Activated CD4-positive, alpha-beta T cell treated with anti-CD3 and anti-CD28 coated beads, Interleukin-10, Interleukin-2, amounts not matched to agents 100 ng/mL and 50 ng/mL, durations not matched to agents 16 hours and 8 hours (primary cell): Measurements from ENCODE around the gene FAM171A1.
"Not testable (repeated sequence)": the region's sequence is repeated elsewhere in the genome, so short reads cannot be mapped to it uniquely, and the experiment has no call there.

Source experiments
- DNase-seq: peaks from one replicate; pipeline ENCODE4 v3.0.0-alpha.2; 2020

The FAM171A1 gene

GRCh38 chr10:15370856-15371701 lies at the start of gene FAM171A1:
Gene FAM171A1 (minus strand): TSS chr10:15371289. CDS start chr10:15371052, 237 bp downstream.
- peak; percentile 64 for DNase-seq

GRCh38 chr10:15420858-15421257 lies 49.8 kb upstream of the FAM171A1 start:
- DNase-seq = no peak

DNA sequence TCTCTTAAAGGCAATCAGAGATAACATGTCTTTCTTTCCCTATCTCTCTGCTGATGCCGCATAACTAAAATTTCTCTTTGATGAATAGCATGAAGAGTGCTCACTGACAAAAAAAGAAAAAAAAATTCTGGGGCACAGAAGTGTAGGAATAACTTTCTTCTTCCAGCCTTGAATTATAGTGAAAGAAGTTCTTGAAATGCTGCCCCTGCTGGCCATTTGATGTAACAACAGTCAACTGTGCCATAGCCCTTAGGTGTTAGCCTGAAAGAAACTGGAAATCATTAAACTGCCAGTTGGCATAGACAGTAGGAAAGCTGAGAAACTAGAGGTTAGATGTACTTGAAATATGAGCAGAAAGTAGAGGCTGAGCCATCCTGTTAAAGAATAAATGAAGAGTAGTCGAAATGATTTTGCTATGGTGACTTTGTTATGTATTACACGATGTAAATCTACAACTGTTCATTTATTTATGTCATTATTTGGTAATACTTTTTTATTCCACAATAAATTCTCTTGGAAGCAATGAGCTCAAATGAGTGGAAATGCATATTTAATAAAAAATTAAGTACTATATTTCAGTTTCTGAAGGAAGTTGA lies 48.3 kb upstream of the FAM171A1 start:
- peak; percentile 31 for DNase-seq

GRCh38 chr10:15416034-15416433 lies 44.9 kb upstream of the FAM171A1 start:
- no peak for DNase-seq

DNA sequence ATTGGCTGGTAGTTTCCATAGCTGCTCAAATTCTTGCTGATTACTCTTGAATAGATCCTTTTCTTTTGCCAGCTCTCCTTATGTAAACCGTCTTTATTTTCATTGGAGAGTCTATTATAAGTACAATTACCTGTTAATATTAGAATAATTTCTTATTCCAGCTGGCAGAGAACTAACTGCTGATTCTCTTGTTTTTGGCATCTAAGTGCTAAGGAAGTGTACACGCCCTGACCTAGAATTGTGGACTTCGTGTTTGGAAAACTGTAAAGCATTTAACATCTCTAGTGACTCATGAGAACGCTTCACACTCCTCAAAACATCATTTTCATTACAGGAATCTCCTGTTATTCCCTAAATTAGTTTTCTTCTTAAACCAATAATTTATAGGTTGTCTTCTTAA lies 39.9 kb upstream of the FAM171A1 start:
- no peak for DNase-seq

DNA sequence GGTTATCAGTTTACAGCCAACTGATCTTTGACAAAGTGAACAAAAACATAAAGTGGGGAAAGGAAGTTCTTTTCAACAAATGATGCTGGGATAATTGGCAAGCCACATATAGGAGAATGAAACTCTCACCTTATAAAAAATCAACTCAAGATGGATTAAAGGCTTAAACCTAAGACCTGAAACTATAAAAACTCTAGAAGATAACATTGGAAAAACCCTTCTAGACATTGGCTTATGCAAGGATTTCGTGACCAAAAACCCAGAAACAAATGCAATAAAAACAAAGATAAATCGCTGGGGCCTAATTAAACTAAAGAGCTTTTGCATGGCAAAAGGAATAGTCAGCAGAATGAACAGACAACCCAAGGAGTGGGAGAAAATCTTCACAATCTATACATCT lies 38.3 kb upstream of the FAM171A1 start:
- not testable (repeated sequence) for DNase-seq

DNA sequence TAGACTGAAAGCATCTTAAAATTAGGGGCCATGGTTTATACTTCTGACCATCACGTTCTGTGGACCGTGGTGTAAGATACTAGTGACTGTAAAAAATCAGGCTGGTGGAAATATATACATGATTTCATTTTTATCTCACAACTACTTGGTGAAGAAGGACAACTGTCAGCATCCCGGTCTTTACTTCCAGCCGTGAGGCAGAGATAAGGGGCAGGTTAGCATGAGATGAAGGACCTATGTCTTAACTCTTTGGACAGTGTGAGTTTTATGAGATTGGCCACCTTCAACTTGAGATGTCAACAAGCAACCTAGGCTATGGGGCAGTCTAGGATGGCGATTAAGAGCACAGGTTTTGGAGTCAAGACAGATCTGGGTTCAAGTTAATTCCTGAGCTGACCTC lies 37.5 kb upstream of the FAM171A1 start:
- DNase-seq = no peak

GRCh38 chr10:15405319-15405718 lies 34.2 kb upstream of the FAM171A1 start:
- DNase-seq = no peak

DNA sequence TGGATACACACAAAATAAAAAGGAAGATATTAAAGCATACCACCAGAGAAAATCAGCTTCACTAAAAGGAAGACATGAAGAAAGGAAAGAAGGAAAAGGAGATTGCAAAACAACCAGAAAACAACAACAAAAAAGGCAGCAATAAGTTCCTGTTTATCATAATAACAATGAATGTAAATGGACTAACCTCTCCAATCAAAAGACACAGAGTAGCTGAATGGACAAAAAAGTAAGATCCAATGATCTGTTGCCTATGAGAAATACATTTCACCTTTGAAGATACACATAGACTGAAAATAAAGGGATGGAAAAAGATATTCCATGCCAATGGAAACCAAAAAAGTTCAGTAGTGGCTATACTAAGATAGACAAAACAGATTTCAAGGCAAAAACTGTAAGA lies 30.3 kb upstream of the FAM171A1 start:
- no peak for DNase-seq

DNA sequence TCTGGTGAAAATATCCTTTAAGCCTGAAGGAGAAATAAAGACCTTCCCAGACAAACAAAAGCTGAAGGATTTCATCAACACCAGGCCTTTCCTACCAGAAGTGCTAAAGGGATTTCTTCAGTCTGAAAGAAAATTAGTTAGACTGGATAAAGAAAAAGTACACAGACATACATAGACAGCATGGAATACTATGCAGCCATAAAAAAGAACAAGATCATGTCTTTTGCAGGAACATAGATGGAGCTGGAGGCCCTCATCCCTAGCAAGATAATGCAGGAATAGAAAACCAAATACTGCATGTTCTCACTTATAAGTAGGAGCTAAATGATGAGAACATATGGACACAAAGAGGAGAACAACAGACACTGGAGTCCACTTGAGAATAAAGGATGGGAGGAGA lies 29.4 kb upstream of the FAM171A1 start:
- not testable (repeated sequence) for DNase-seq

- DNase-seq = no peak
These were observed 28.1 kb upstream of the FAM171A1 start for GRCh38 chr10:15399060-15399661.

GRCh38 chr10:15395935-15396334 lies 24.8 kb upstream of the FAM171A1 start:
- no peak for DNase-seq

GRCh38 chr10:15393139-15393825 lies 22.2 kb upstream of the FAM171A1 start:
- DNase-seq = no peak

GRCh38 chr10:15391491-15391890 lies 20.4 kb upstream of the FAM171A1 start:
- no peak for DNase-seq

DNA sequence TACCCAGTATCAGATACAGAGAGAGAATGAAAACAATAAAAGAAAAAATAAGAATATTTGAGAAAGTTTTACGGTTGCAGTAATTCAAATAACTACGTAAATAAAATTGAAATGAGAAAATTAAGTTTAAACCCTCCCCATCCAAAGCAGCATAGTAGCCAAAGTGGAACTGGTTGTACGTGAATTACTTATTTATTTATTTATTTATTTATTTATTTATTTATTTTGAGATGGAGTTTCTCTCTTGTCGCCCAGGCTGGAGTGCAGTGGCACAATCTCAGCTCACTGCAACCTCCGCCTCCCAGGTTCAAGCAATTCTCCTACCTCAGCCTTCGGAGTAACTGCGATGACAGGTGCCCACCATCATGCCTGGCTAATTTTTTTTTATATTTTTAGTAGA lies 17.1 kb upstream of the FAM171A1 start:
- DNase-seq = not testable (repeated sequence)

DNA sequence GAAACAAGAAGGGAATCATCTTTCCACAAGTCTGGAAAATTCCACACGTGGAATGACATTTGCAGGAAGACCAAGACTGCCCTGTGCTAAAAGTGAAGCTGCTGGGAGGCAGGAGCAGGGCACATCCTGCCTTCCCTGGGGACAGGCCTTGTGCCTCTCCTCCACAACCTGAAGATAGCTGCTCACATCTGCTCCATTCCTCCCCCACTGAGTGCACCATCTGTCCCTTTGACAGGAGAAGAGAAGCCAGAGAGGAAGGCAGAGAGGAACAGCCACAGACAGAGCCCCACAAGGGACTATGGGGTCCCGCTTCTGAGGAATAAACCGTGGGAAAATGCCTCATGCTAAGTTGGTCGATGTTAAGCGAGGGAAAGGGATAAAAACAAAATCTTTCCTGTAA lies 15.9 kb upstream of the FAM171A1 start:
- no peak for DNase-seq

DNA sequence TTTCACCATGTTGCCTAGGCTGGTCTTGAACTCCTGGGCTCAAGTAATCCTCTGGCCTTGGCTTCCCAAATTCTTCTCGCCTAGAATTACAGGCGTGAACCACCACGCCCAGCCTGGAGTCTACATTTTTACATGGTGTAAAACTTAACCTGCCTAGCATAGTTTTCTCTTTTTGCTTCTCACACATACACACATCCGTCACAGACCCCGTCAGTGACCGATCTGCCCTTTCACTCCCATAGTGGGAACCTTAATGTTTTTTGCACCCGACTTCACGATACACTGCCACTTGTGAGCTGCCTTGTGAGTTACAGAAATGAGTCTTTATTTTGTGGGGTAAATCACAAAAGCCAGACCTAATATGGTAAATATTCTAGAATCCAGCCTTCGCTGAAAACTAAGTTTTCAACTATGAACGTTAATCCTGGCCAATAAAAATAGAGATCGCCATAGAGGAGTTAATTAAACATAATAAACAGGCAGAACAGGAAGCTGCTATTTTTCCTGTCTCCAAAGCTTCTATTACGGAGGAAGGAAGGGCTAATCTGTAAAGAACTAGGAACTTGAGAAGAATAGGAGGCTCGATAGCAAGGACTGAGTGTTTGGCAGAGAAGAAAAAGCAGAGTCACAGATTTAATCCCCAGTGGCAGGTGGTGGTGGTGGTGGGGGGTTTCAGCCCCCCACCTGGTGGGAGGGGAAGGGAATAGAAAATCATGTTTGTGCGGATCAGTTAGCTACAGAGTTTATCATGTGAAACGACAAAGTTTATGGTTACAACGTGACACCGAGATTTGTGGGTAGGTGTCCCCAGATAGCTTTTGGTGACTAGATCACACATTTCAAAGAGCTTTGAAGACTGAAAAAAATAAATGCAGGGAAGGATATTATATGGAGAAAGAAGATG lies 14.7 kb upstream of the FAM171A1 start:
- DNase-seq = no peak

- no peak for DNase-seq
These were observed 10.3 kb upstream of the FAM171A1 start for GRCh38 chr10:15381420-15381819.

GRCh38 chr10:15379078-15379477 lies 8.0 kb upstream of the FAM171A1 start:
- DNase-seq = no peak

- DNase-seq = no peak
These were observed 7.5 kb upstream of the FAM171A1 start for GRCh38 chr10:15378569-15378968.

- DNase-seq = no peak
These were observed 3.5 kb upstream of the FAM171A1 start for GRCh38 chr10:15374566-15374965.

DNA sequence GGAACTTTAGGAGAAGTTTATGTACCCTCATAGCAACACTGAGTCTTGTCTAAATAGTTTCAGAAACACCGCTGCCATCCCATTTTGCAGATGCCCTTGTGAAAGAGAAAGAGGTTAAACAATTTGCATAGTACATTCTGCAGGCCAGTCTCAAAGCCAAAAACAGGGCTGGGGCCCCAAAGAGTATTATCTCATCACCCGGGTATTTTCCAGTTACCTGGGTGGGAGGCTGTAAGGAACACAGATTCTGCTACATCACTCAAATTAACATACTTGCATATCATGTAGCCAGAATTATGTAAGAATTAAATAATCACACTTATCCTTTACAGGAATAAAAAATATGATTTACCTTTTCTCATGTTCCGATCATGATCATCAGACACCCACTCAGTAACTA lies 3.1 kb upstream of the FAM171A1 start:
- no peak for DNase-seq
